ENCODE results near the gene HESX1. TPM values are rescaled to one million over a fixed set of nuclear protein-coding genes. Genes with fewer than 3 reads are reported as not detected.

Gene HESX1
- total RNA-seq (2014; rRNA removed; shearing (Covaris generic)), result 1.4 TPM in 1 of 2 replicates, not detected in the other

DNA sequence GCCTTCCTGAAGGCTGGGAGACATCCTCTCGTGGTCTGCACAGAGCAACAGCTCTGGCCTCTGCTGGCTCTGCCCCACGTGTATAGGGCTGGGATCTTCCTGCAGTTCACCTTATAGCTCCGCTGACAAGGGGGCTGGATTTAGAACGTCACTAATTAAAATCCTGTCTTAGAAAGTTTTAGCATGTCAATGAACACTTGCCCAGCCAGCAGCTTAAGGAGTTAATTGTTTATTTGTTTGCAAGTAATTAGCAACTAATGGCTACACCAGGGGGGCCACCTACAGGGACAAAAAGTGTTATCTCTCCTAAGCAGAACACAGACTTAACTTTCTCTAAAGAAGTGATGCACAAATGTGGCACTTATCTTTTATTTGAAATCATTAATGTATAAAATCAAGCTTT is at the start of gene HESX1:
Gene HESX1 (minus strand): TSS at position 84 of the 403 bp plus-strand sequence. CDS start 60 bp downstream, at position 24.
- no peak for DNase-seq (ENCODE audit: low read depth)

DNA sequence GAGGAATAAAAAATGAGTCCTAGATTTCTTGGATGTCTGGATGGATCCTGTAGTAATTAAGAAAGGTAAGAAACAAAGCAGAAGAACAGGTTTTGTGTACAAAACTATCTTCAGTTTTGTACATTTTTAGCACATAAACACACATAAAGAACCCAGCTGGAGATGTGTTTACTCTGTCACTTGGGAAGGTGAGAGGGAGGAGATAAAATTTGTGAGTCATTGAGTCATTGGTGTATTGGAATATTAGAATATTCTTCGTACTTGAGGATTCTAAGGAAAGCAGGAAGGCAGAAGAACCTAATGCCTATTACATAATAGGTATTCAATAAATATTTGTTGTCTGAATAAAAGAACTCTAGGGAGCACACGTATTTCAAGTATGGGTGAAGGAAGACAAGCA is 45.2 kb upstream of the HESX1 start:
- DNase-seq (ENCODE audit: low read depth), result no peak

DNA sequence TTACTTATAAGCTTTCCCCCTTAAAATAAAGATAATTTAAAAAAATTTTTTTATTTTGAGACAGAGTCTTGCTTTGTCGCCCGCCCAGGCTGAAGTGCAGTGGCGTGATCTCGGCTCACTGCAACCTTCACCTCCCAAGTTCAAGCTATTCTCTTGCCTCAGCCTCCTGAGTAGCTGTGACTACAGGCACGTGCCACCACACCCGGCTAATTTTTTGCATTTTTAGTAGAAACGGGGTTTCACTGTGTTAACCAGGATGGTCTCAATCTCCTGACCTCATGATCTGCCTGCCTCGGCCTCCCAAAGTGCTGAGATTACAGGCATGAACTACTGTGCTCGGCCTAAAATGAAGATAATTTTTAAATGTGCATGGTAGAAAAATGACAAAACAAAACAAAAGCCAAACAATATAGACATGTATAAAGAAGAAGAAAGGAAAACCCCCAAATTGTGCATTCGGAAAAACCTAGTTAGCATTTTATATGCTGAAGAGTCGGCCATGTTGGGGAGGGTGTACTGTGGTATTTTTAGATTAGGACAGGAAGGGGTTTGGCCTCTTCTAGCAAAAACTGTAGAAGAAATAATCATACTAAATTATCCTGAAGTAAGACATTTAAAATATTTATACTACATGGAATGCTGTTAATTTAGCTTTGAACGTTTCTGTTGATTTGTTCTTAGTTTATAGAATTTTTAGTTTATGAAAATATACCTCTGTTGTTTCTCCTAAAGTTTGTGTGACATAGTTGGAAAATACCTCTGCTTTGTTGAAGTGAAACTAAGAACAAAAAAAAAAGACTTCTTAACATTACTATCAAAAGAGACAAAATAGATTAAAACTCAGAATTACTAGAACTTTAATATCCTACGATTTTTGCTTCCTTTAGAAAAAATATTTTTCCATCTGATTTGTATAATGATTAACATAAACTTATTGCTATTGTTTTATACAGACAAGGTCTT is 35.1 kb upstream of the HESX1 start:
- no peak for DNase-seq (ENCODE audit: low read depth)

- DNase-seq (ENCODE audit: low read depth), result no peak
These were observed 34.0 kb upstream of the HESX1 start for GRCh38 chr3:57233799-57234198.

DNA sequence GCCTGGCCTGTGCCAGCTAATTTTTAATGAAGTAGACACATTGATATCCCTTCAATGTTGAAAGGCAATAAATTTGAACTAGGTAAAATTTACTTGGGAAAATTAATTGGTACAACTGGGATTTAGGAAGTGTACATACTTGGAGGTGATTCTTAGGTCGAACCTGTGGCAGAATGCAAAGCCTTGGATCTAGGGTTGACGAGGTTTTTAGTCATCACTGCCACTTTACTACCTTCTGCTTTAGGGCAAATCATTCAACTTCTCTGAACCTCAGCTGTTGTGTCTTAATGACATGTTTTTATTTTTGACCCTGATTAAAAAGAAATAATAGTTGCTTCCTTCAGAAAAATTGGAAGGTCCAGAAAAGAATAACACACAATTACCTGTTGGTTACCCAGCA is 30.2 kb upstream of the HESX1 start:
- DNase-seq (ENCODE audit: low read depth), result peak; percentile 54

GRCh38 chr3:57227930-57228751 is 28.4 kb upstream of the HESX1 start:
- DNase-seq (ENCODE audit: low read depth), result peak; percentile 54

DNA sequence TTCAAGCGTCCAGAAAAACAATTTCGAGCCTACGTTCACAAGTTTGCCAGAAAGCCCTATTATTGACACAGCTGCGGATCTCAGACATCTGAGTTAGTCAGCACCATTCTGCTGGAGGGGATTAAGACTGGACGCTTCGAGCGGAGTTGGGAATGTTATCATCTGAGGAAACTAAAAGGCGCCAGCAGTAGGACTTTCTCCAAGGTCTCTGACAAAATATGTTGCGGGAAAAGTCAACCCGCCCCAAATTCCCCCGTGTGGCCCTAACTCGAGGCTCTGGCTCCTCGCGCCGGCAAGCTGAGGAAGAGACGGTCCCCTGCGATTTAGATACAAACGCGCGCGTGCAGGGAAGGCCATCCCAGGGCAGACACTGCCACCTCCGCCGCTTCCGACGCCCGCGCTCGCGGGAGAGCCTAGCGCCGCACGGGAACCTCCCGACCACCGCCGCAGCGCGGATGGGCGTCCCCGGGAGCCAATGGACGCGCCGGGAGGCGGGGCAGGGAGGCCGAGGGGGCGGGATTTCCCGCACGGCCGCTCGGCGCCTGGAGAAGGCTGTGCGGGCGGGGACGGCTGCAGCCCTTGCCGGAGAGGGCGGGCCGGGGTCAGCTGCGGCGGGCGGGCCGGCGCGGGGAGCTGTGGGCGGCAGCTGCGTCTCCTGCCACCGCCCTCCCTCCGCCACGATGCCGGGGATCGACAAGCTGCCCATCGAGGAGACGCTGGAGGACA is 27.6 kb upstream of the HESX1 start, which contains the start of gene APPL1:
Gene APPL1 (plus strand): TSS at position 526 of the 726 bp plus-strand sequence. CDS start 155 bp downstream, at position 681.
- peak; percentile 83 for DNase-seq (ENCODE audit: low read depth)

DNA sequence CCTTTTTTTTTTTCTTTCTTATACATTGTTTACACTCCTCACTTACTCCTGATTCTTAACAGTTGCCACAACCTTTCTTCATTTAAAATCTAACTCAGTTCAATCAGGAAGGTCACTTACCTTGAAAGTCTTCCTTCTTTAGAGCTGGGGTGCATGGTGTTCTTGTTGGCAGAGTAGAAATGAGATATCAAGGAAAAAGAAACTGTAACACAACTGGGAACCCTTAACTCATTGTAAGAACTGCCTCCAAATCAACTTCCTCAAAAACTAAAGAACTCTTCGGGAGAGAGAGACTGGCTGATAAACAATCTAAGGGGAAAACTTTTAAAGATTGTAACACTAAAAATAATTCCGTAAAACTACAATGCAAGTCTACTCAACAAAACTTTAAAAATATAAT is 26.4 kb upstream of the HESX1 start:
- no peak for DNase-seq (ENCODE audit: low read depth)

GRCh38 chr3:57224856-57225255 is 25.1 kb upstream of the HESX1 start:
- DNase-seq (ENCODE audit: low read depth), result peak; percentile 40

DNA sequence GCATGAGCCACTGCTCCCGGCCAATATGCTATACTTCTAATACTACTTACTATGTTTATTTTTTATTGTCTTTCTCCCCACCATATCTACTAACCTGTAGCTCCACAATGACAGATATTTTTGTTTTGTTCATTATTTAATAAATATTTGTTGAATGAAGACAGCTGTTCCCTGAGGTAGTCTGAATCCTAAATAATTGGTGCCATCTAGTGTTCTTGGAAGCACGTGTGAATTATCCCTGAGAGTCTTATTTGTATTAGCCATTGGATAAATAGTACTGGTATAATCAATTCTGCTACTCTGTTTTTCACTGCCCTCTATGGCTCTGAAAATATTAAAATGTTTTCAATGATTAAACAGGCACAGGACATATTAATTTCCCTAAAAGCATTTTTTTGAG is 22.1 kb upstream of the HESX1 start:
- DNase-seq (ENCODE audit: low read depth), result peak; percentile 20

DNA sequence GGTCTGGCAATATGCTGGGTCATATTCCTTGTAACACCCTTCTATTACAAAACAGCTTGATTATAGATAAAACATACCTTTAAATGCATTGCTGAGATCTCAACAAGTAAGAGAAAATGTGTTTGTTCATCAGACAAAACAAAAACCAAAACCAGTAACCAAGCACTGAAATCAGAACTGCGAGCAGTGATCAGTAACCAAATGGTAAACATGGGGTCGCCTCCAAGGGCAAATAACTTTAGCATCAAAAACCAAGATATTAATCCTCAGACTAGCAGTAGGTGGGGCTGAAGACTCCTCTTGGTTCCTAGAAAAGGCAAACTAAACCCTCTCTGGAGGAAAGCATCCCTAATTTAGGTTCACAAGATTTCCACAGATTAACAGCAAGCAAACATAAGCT is 6.6 kb upstream of the HESX1 start:
- no peak for DNase-seq (ENCODE audit: low read depth)

- DNase-seq (ENCODE audit: low read depth), result no peak
These were observed 5.1 kb downstream of the HESX1 start for GRCh38 chr3:57194641-57195040.

DNA sequence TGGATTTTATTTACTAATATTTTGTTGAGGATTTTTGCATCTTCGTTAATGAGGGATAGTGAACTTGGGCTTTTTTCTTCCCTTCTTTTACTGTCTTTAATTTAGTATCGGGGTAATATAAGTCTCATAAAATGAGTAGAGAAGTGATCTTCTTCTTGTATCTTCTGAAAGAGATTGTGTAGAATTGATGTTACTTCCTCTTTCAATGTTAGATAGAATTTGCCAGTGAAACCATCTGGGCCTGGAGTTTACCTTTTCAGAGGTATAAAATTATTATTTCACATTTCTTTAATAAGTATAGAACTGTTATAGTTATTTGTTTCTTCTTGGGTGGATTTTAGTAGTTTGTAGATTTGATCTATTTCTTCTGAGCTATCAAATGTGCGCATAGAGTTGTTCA is 7.8 kb downstream of the HESX1 start:
- DNase-seq (ENCODE audit: low read depth), result no peak

GRCh38 chr3:57184526-57184925 is 15.3 kb downstream of the HESX1 start:
- DNase-seq (ENCODE audit: low read depth), result no peak

- peak; percentile 38 for DNase-seq (ENCODE audit: low read depth)
These were observed 20.0 kb downstream of the HESX1 start for GRCh38 chr3:57179580-57180410.

GRCh38 chr3:57176045-57176444 is 23.7 kb downstream of the HESX1 start:
- no peak for DNase-seq (ENCODE audit: low read depth)

GRCh38 chr3:57173687-57174086 is 26.1 kb downstream of the HESX1 start:
- no peak for DNase-seq (ENCODE audit: low read depth)

DNA sequence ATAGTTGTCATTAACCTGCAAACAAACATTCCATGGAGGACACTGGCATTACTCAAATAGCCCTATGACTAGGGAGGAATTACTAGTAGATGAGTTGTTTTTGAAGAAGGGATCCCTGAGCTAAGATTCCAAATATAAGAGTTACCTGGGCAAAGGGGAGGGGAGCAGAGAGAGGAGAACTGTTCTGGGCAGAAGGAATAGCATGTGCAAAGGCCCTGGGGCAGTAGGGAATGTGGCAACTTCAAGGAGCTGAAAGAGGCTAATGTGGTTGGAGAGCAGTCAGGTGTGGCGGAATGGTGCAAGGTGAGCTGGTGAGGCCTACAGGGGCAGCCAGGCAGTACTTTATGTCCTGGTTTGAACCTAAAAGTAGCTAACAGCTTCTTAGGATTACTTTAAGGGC is 28.8 kb downstream of the HESX1 start:
- no peak for DNase-seq (ENCODE audit: low read depth)

- peak; percentile 63 for DNase-seq (ENCODE audit: low read depth)
These were observed 29.7 kb downstream of the HESX1 start for GRCh38 chr3:57169872-57170623.

GRCh38 chr3:57169108-57169507 is 30.7 kb downstream of the HESX1 start:
- DNase-seq (ENCODE audit: low read depth), result no peak

All from M059J (cell line).